ENCODE data around the gene AGAP1.

AGAP1 gene

GRCh38 chr2:235608200-235608887 is 114.5 kb downstream of the AGAP1 start:
- no peak overlapping the region for H3K4me3 ChIP-seq

GRCh38 chr2:235609321-235609720 is 115.5 kb downstream of the AGAP1 start:
- no peak for DNase-seq (ENCODE audit: low spot score)
- no peak for TF ChIP-seq CTCF (IDR thresholded peaks at IDR 0.05)
- Histone ChIP-seq H3K4me3 (no peak overlapping the region), H3K27ac (no peak overlapping the region)

More at GRCh38 chr2:235608200-235608887, 114.5 kb downstream of the AGAP1 start:
- DNase-seq (ENCODE audit: low spot score) = no peak
- H3K27ac ChIP-seq = peak overlapping the region; percentile 46 to 82
- no peak for TF ChIP-seq CTCF (IDR thresholded peaks at IDR 0.05)

- no peak overlapping the region for H3K4me3 ChIP-seq
- TF ChIP-seq CTCF (IDR thresholded peaks at IDR 0.05) = no peak
- no peak for DNase-seq (ENCODE audit: low spot score)
- no peak overlapping the region for H3K27ac ChIP-seq
These were observed 115.9 kb downstream of the AGAP1 start for GRCh38 chr2:235609746-235610145.

- H3K4me3 ChIP-seq = no peak overlapping the region
- no peak for TF ChIP-seq CTCF (IDR thresholded peaks at IDR 0.05)
- no peak for DNase-seq (ENCODE audit: low spot score)
- no peak overlapping the region for H3K27ac ChIP-seq
These were observed 116.9 kb downstream of the AGAP1 start for GRCh38 chr2:235610696-235611257.

- no peak overlapping the region for H3K27ac ChIP-seq
- TF ChIP-seq CTCF (IDR thresholded peaks at IDR 0.05) = no peak
These were observed 117.5 kb downstream of the AGAP1 start for GRCh38 chr2:235611349-235611748.

GRCh38 chr2:235611756-235612155 is 117.9 kb downstream of the AGAP1 start:
- Histone ChIP-seq H3K27ac (no peak overlapping the region), H3K4me3 (no peak overlapping the region)
- no peak for TF ChIP-seq CTCF (IDR thresholded peaks at IDR 0.05)
- DNase-seq (ENCODE audit: low spot score) = no peak

More at GRCh38 chr2:235611349-235611748, 117.5 kb downstream of the AGAP1 start:
- H3K4me3 ChIP-seq = no peak overlapping the region
- no peak for DNase-seq (ENCODE audit: low spot score)
